Cardiac fibroblast (primary cell): ENCODE measurements around the gene SH2D1B.

Source experiments
- DNase-seq, 2 donors: peaks; one replicate each; pipeline versions ENCODE4 v3.0.0 to v3.0.0-alpha.2; 2010; ENCODE audit warnings: low read depth in 2 of 2
- H3K4me3 ChIP-seq, 2 donors: replicated peaks in 1 of 2; 1 replicate in 1 of 2; 2 replicates in 1 of 2; pipeline ENCODE4 v1.5.1; 2011; ENCODE audit warnings: low read depth in 2 of 2, low read length in 2 of 2, mild to moderate bottlenecking in 2 of 2, moderate library complexity in 1 of 2
- CTCF ChIP-seq: IDR thresholded peaks from one replicate; pipeline ENCODE4 v1.5.1; 2011; ENCODE audit warnings: low read depth, mild to moderate bottlenecking, low read length, inconsistent platforms

The SH2D1B gene

GRCh38 chr1:162381941-162382750 lies 29.8 kb downstream of the SH2D1B start:
- no peak for DNase-seq
- TF ChIP-seq CTCF, result no peak
- no peak overlapping the region for H3K4me3 ChIP-seq

- H3K4me3 ChIP-seq, result no peak within 1 kb of the TSS
- no peak for TF ChIP-seq CTCF
- DNase-seq, result no peak
Measured at GRCh38 chr1:162381383-162381782, 30.6 kb downstream of the SH2D1B start, which contains the start of gene C1orf226. TSS of gene C1orf226 (plus strand) at chr1:162381728. CDS start at chr1:162381902, 174 bp downstream.

GRCh38 chr1:162380061-162380846 lies 31.7 kb downstream of the SH2D1B start:
- no peak overlapping the region for H3K4me3 ChIP-seq
- DNase-seq, result no peak
- no peak for TF ChIP-seq CTCF

GRCh38 chr1:162376691-162377090 lies 35.2 kb downstream of the SH2D1B start, which contains the start of gene SPATA46:
TSS of gene SPATA46 (minus strand) at chr1:162376854. CDS start at chr1:162376790, 64 bp downstream.
- no peak within 1 kb of the TSS for H3K4me3 ChIP-seq
- DNase-seq, result no peak
- no peak for TF ChIP-seq CTCF

GRCh38 chr1:162375463-162375862 lies 36.5 kb downstream of the SH2D1B start:
- no peak overlapping the region for H3K4me3 ChIP-seq
- no peak for TF ChIP-seq CTCF
- no peak for DNase-seq

- H3K4me3 ChIP-seq, result no peak overlapping the region
- no peak for DNase-seq
- TF ChIP-seq CTCF, result no peak
Measured at GRCh38 chr1:162374406-162374805, 37.5 kb downstream of the SH2D1B start.
